ENCODE results near the gene SGCD. TPM values are rescaled to one million over a fixed set of nuclear protein-coding genes. Genes with fewer than 3 reads are reported as not detected.

Gene SGCD
- total and polyA plus RNA-seq, 2 of the 4 experiments (the other 2 are of a cell fraction): 5.8 to 10.6 TPM

GRCh38 chr5:156693113-156693512 is 366.1 kb downstream of the SGCD start:
- POLR2A ChIA-PET (ENCODE audit: unreplicated experiment): no interaction called here
- Histone ChIP-seq H2AFZ (replicated peaks; ENCODE audit: low read length, poor library complexity) (no peak overlapping the region), H4K20me1 (ENCODE audit: insufficient read depth, low read length) (no peaks in the 10 kb centered on the region), H3K27me3 (ENCODE audit: control insufficient read depth, insufficient read depth, low read length) (no peaks in the 10 kb centered on the region), H3K14ac (replicated peaks; ENCODE audit: low read depth, low read length) (no peak overlapping the region), H3K4me3 (ENCODE audit: insufficient read depth, low read depth, low read length) (no peak overlapping the region), H3K4me1 (ENCODE audit: control insufficient read depth, insufficient read depth, low read length) (no peaks in the 10 kb centered on the region), H3K9ac (ENCODE audit: low read depth, low read length) (no peak overlapping the region), H3K79me1 (ENCODE audit: low read depth in 1 of 2, low read length in 2 of 2) (no peaks in the 10 kb centered on the region), H3K18ac (ENCODE audit: low read depth, low read length) (no peak overlapping the region), H2BK15ac (ENCODE audit: low read depth, low read length) (no peak overlapping the region), H2BK5ac (ENCODE audit: low read depth, low read length, poor library complexity, severe bottlenecking) (no peak overlapping the region), H3K9me1 (ENCODE audit: insufficient read depth, low read length) (no peaks in the 10 kb centered on the region), H4K91ac (ENCODE audit: insufficient read depth, low read depth, low read length) (no peak overlapping the region), H3K27ac (ENCODE audit: insufficient read depth, low read length) (no peak overlapping the region), H3K4me2 (ENCODE audit: low read depth, low read length) (no peak overlapping the region), H2BK120ac (ENCODE audit: low read depth, low read length) (no peak overlapping the region), H3K9me3 (ENCODE audit: control insufficient read depth, insufficient read depth, low read length) (no peaks in the 10 kb centered on the region), H3K4ac (ENCODE audit: low read depth, low read length) (no peak overlapping the region), H3K56ac (ENCODE audit: extremely low read depth, insufficient read depth, low read length) (no peak overlapping the region), H3K23ac (ENCODE audit: low read depth, low read length) (no peak overlapping the region), H4K8ac (ENCODE audit: low read depth in 2 of 2, low read length in 2 of 2) (no peak overlapping the region), H2AK9ac (replicated peaks; ENCODE audit: low read depth, low read length, poor library complexity) (no peak overlapping the region), H2AK5ac (ENCODE audit: low read depth, low read length) (no peak overlapping the region), H4K5ac (ENCODE audit: low read depth, low read length) (no peak overlapping the region), H3K36me3 (ENCODE audit: control insufficient read depth, insufficient read depth, low read length) (0 out of 2 replicates have a peak, but pooled peaks cover 1% of the 10 kb centered on the region), H2BK20ac (ENCODE audit: low read depth, low read length) (no peak overlapping the region)
- dilution Hi-C loops (cut with HindIII; ENCODE audit: low sequenced_read_pairs, unreplicated experiment): no loop called here
- DNase-seq (no peak), ATAC-seq (ENCODE audit: low read depth) (no peak)
- in situ Hi-C loops (cut with MboI; ENCODE audit: low sequenced_read_pairs): no loop called here
- BruUV-seq (replicated peaks): no TSS peak
- intact Hi-C loops (cut with micrococcal nuclease): no loop called here
- no CpG with 5 or more reads among the region's 1 CpG for WGBS, 2 experiments (ENCODE audit: extremely low coverage in 2 of 2, insufficient read length in 1 of 2)
- CTCF ChIA-PET: no interaction called here
- TF ChIP-seq CTCF (conservative IDR thresholded peaks at IDR 0.05; ENCODE audit: low read depth, low read length): no peak
- TF ChIP-seq RCOR1 (IDR thresholded peaks at IDR 0.05; ENCODE audit: insufficient replicate concordance, low read length): no peak

Data from IMR-90 (cell line).